GM21717 (cell line): Measurements from ENCODE around the gene ERGIC1.

ENCODE experiments used
- ATAC-seq: cut with Tn5 transposase; IDR thresholded peaks from one replicate; pipeline ENCODE4 v1.9.1; 2021; ENCODE audit warnings: mild to moderate bottlenecking, moderate library complexity; ENCODE audit not compliant: unreplicated experiment

ERGIC1 gene

DNA sequence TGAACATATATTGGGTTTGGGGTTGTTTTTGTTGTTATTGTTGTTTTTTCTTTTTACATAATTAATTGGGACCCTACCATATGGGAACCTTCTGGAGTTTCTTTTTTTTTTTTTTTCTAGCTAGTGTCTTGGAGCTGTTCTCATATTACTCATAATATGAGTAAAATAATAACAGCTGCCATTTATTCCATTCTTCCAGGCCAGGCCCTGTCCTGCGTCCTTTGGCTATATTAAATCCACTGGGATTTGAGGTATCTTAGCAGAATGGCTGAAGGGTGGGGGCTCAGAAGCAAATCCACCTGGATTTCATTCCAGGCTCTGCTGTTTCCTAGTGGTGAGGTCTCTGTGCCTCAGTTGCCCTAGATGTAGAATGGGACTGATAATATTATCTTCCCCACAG, 77.9 kb downstream of the ERGIC1 start:
- ATAC-seq: no peak

DNA sequence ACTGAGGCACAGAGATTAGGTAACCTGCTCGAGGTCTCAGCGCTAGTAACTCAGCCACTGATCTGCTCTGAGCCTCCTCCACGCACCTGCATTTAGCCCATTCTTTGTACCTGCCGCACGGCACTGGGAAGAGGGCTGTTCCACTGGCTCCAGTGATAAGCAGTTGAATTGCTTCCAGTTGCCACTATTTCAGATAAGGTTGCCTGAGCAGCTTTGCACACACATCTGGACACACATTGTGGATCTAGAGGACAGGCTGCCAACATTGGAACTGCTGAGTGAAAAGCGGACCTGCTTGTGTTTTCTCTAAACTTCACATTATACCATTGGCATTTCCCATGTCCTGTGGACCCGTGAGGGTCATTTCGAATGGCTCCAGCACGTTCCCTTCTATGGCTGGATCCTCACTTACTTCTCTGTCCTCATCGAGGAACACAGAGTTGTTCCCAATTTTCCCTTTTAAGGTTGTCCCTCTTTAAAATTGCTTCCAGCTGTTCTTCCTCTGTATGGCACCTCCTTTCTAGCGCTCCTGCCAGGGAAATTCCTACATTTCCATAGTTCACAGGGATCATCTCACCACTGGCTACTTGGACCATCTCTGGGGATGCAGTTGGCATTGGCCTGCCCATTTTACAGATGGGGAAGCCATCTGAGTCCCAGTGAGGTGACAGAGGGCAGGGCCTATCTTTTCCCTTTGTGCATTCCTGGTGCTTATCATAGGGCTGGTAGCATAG, 79.2 kb downstream of the ERGIC1 start:
- no peak for ATAC-seq

DNA sequence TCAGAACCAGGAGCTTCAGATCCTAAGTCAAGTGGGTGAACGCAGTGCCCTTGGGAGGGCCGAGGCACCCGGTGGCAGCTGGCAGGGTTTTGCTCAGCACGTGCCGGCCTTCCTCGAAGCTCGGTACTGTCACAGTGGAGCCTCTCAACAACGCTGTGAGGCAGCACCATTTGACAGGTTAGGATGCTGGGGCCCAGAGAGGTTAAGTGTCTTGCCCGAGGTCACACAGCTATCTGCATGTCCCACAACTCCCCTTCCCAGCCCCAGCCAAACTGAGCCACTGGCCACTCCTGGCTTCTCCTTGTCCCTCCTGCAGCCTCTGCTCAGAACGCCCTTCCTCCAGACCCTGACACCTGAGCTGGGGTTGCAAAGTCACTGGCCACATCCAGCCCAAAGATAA, 81.5 kb downstream of the ERGIC1 start:
- no peak for ATAC-seq

DNA sequence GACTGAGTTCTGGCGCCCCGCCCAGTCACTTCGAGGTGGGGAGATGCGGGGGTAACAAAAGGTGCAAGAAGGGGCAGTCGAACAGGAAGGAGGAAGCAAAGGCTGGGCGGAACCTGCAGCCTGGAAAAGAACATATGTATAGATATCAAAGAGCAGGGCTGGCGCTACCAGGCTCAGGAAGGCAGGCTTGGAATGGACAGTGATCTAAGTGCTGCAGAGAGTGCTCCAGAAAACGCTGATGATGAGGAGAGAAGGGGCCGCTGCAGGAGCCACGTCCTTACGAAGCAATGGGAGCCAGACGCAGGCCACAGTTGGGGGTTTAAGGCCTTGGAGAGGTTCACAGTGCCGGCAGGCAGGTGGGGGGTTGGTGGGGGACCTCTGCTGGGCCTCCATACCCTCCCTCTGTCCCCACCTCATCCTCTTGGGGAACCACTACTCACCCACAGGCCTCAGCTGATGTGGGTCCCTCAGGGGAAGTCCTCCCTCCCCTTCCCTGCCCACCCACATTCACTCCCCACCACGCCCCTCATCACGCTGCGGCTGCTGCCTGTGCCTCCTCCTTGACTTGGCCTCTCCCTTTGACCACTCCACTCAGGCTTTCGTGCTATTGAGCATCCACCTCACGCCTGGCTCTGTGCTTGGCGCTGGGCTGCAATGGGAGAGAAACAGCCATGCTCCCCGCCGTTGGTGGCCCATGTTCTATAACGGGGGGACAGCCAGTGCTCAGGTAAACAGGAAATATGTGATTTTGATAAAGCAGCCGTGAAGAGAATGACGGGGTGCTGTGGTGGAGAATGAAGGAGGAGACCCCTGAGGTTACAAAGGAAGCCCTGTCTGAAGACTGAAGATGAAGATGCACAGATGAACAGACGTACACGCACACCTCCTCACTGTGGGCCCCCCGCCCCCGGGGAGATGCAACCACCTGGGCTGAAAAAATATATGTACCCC, 84.6 kb downstream of the ERGIC1 start:
- no peak for ATAC-seq

DNA sequence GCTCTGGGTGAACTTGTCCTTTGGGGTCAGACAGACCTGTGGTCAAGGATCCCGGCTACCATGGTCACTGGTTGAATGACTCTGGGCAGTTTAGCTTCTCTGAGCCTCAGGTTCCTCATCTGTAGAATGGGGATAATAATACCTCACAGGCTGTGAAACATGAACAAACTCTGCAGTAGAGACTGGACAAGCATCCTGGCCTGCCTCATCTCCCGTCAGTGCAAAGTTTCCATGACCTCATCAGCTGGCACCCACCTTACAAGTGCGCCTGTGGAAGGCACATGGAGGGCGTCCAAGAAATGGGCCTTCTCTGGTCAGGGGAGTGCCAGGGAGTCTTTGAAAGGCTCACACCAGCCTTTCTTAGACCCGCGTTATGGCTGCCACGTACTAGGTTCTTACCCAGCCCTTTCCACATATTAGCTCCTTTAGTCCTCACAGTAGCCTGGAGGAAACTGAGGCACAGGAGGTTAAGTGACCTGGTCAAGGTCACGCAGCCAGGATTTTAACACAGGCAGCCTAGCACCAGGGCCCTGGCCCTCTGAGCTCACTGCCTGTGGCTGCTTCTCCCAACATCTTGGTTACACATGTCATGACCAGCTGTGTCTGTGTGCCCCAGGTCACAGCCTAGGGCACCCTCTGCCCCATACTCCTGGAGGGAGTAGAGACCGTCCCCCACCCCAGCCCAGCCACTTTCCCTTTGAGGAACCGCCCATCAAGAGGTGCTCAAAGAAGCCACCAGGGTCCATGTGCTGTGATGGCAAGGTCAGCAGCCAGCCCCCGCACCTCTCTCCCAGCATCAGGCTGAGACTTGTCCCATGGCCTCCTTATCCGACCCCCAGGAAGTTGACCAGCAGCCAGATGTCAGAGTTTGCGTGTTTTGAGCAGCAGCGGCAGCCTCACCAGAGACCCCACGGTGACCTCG, 85.7 kb downstream of the ERGIC1 start:
- ATAC-seq: no peak

DNA sequence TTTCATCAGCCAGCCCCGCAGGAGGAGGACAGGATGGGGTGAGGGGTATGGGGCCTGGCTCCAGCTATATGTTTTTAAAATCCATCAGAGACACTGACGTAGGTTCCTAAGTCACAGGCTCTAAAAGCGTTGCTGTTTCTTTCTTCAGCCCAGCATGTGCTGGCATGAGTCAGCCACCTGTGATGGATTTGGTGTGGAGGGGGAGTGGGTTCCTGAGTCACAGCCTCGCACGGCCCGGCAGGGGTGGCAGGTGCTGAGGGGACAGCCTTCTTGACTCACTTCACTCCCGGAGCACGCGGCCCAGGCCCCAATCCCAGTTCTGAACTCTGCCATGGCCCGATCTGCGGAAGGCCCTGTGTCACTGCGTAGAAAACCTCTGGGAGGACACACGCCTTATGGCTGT, 86.4 kb downstream of the ERGIC1 start:
- no peak for ATAC-seq

DNA sequence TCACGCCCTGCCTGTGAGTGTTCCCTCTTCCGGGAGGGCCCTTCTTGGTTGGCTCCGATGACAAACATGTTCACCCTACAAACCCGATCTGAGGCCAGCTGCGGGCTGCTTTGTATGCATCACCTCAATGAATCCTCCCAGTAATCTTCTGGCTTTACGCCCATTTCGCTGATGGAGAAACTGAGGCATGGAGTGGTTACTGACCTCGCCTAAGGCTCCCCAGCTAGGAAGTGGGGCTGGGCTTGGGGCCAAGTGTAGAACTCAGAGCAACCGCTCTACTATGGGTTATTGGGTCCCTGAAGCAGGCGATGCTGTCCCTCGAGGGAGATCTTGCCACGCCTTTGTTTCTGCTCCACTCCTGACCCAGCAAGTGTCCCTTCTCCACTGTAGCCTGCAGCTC, 86.9 kb downstream of the ERGIC1 start:
- ATAC-seq: no peak

DNA sequence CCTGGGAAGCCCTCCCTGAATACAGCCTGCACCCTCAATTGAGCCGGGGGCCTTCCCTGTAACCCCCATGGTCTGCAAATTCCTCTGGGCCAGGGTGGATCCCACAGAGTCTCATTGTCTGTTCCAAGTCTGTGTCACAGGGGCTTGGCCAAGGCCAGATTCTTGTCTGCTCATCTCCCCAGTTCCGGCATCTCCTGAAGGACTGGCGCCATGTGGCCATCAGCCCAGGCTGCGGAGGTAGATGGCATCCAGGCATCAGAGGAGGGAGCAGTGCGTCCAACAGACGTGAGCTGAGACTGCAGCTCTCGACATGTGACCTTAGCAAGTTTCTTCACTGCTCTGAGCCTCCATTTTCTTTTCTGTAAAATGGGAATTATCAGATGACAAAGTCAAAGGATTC, 87.9 kb downstream of the ERGIC1 start:
- no peak for ATAC-seq

DNA sequence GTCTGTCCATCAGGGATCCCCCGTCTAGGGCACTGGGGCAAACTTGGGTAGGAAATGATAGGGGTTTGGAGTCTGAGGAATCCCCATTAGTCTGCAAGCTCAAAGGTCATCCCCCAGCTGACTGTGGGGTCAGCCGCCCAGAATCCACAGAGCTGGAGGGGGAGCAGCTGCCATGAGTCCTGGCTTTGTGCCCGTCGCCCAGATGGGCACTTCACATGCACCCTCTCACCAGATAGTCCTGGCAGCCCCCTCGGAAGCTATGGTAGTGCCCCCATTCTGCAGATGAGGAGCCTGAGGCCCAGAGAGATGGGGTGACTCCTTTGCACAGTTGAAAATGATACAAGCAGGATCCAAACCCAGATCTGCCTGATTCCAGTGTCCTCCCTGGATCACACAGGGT, 89.5 kb downstream of the ERGIC1 start:
- ATAC-seq: no peak

DNA sequence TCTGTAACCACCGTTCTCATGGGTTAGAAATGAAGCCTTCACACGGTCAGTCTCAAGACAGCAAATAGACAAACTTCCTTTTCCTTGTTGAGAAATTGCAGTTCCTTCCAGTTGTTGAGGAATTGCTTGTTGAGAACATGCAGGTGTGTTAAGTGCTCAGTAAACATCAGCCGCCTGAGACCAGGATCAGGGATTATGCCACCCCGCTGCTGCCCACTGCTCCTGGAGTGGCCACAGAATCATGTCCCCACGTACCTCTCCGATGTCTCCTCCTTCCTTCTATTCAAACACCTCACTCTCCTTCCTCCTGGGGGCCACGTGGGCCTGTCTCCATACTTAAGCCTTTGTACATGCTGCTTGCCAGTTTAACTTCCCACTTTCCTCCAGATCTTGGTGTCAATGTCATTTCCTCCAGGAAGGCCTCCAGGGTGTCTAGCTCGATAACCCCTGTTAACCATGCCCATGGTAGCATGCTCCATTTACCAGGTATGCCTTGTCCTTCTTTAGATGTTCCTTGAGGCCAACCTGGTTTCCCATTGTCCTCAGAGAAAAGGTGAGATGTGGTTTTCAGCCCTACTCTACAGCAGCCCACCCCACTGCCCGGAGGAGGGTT, 91.4 kb downstream of the ERGIC1 start:
- ATAC-seq: no peak

DNA sequence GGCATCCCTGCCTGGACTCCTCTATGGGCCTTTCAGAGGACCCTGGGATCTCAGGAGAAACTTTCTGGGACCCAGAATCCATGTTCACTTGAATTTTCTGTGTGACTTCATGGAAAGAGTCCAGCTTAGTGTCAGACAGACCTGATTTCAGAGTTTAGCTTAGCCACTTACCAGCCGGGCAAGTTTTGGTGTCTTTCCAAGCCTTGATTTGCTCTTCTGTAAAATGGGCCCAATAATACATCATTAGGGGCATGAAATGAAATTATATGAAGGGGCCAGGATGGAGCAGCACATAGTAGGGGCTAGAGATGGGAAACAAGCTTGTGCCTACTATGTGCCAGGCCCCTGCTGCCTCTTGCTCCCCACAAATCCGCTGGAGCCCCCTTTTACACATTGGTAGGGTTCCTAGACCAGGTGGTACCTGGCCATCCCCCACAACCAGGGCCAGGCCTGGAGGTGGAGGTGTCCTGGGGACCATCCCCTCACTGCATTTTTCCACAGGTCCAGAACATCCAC, 92.0 kb downstream of the ERGIC1 start:
- ATAC-seq: no peak

DNA sequence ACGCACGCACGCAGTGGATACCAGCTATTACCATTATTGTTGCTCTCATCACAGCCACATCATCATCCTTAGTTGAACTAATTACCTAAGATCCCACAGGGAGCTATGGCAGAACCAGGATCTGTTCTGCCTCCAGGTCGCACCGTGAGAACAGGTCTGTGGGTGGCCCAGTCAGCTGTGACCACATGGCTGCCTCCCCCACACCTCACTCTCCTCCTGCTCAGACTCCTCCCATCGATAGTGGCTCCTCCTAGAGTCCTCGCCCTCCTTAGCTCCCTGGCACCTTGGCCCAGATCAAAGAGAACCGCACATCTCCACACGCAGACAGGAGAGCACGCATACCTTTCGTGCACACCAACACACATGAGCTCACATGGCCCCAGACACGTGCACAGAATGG, 92.7 kb downstream of the ERGIC1 start:
- ATAC-seq: no peak

DNA sequence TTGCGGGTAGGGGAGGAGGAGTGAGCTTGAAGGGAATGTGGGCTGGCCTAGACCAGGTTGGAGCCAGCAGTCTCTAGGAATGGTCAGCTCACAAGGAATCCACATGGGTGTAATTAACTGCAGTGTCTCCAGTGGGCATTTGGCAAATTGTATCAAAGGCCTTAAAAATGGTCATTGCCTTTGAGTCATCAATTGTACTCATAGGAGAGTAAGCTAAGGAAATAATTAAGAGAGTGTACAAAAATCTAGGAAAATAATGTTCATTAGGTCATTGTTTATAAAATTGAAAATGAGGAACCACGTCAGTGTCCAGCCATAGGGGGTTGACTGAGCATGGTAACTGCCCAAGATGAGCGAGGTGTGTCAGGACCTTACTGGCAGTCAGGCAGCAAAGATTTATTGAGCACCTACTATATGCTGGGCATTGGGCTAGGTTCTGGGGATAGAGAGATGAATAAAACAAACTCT, 95.4 kb downstream of the ERGIC1 start:
- no peak for ATAC-seq

DNA sequence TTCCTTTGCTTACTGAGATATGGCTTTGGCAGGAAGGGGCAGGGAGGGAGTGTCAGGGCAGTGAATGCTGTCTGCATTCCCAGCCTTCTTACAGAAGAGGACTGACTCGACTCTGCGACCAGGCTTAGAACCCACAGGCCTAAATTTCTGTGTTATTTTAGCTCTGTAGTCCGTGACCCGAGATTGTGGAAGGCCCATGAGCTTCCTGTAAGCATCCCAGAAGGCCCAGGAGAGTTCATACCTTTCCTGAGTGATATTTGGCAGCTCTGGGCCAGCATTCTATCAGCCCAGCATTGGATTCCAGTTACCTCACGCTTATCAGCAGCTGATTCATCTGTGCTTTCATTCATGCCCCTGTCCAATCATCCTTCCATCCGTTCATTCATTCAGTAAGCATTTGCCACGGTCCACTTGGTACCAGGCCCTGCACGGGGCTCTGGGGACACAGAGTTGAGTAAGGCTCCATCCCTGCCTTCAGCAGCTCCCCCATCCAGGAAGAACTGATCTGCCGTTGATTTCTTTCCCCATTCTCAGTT, 97.0 kb downstream of the ERGIC1 start:
- ATAC-seq: no peak

DNA sequence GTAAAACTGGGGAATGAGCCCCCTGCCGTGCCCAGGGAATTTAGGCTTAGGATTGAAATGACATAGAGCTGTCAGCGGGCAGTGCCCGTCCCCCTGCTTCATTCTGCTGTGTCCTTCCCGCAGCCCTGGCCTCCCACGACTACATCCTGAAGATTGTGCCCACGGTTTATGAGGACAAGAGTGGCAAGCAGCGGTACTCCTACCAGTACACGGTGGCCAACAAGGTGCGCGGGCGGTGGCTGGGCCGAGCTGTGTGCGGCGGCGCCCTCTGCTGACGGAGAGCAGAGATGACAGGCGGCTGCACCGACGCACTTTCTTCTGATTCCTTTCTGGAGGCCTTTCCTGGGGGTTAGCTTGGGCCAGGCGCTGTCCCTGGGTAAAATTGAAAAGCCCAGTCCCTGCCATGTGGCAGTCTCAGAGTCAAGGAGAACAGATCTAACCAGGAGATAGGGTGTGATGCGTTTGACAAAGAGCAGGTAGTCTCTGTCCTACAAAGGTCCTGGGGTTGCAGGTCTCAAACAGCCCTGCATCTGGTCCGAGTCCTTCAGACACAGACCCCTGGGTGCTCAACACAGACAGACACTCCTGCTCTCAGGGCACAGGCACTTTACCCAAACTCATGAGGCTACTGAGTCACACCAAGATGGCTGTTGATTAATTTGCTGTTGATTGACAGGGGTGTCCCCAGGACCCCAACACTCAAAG, 98.4 kb downstream of the ERGIC1 start:
- ATAC-seq: no peak

DNA sequence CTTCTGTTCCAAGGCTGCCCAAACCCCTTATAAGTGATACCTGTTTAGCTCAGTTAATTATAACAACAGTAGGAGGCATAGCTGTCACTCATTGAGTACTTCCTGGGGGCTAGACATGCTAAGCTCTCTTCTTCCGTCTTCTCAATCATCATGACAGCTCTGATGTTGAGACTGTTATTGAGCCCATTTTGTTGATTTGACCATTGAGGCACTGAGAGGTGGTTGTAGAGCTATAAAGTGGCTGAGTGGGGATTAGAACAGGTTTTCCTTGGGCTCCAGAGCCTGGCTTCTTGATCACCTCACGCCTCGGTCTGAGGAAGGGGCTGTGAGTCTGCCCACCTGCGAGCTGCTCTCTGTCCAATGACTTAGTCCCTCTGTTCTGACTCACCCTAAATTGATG, 99.2 kb downstream of the ERGIC1 start:
- ATAC-seq: no peak

DNA sequence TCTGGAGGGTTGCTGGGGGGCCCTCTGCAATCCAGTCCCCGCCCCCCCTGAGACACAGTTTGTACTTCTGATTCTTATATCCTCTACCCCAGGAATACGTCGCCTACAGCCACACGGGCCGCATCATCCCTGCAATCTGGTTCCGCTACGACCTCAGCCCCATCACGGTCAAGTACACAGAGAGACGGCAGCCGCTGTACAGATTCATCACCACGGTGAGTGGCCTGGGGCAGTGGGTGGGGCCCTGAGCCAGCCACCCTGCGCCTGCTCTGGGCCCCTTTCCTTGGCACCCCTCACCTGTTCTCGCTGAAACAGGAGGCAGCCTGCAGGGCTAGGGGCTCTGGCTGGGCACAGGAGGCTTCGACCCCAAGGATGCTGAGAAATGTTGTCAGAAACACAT, 101.0 kb downstream of the ERGIC1 start:
- no peak for ATAC-seq

DNA sequence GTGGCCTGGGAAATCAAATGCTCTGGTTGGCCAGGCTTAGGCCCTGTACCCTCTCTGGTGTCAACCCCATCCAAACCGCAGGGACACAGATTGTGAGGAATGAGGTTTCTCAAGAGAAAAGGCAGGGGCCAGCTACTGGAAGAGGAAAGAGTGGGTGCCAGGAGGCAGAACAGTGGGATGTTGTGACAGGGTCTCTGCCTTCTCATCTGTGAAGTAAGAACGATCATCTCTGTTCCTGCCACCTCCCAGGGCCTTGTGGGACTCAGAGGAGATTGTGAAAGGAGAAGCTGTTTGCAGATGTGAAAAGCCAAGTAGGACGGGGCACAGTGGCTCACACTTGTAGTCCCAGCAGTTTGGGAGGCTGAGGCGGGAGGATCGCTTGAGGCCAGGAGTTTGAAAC, 102.3 kb downstream of the ERGIC1 start:
- no peak for ATAC-seq

DNA sequence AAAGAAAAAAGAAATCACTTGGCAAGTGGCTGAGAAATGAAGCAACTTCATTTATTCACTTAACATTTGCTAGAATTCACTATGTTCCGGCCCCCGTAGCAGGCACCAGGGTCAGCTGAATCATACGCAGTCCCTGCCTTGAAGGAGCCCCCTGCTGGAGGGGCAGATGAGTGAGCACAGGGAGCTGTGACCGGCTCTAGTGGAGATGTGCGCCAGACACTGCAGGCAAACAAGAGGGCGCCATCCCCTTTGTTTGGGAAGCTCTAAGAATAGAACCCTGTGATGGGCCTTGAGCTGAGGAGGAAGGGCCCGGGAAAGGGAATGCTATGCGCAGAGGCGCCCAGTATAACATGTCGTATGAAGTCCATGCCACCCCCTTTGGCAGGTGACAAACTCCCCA, 105.0 kb downstream of the ERGIC1 start:
- no peak for ATAC-seq
